Measurements from ENCODE around the gene HCN2.
A peak's percentile ranks its signal among the peaks of the same experiment; 100 is the strongest.

HCN2 gene

DNA sequence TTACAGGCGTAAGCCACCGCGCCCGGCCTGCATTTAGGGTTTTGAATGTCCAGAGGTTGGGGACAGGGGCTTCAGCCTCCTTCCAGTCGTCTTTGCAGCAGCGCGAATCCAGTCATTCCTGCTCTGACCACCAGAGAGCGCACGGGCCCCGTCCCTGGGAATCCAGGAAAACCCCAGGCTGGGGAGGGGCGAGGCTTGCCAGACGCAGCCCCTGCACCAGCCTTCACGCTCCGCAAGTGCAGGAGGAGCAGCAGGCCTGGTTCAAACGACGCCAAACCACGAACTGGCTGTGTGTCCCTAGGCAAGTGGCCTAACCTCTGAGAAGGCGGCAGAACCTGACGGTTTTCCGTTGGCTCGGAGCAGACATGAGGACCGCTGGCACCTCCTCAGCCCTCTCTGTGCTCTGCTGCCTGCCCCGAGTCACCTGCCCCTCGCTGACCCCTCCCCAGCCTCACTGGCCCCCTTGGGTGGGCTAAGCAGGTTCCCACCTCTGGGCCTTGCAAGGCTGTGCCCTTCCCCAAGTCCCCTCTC is 75.3 kb downstream of the HCN2 start:
- no peak overlapping the region for H3K27ac ChIP-seq (ENCODE audit: insufficient read depth in 1 of 2, low read depth in 1 of 2, low read length in 2 of 2, poor library complexity in 1 of 2, severe bottlenecking in 2 of 2)

More for the DNA sequence above, 75.3 kb downstream of the HCN2 start:
- H3K27me3 ChIP-seq (replicated peaks in 2 of 5; ENCODE audit: control insufficient read depth in 4 of 5, insufficient read depth in 5 of 5, low read length in 4 of 5) = no peaks in the 10 kb centered on the region
- 3% methylated on average over 20 of the region's 24 CpGs for WGBS (ENCODE audit: insufficient coverage)
- ChIA-PET CTCF (interaction anchor here (0.6 to 1.0 kb wide), 3 partner anchors 10 to 199 kb away, joined by 3 to 4 read pairs (median 3); no protein-coding TSS in a partner anchor), POLR2A (no interaction called here)
- peaks cover 0 to 50% (median 46%) of the 10 kb centered on the region in 4 experiments for H3K4me1 ChIP-seq (ENCODE audit: control extremely low read depth in 1 of 4, control insufficient read depth in 4 of 4, insufficient read depth in 4 of 4, low read length in 3 of 4)
- H3K9me3 ChIP-seq (ENCODE audit: control extremely low read depth in 1 of 5, control insufficient read depth in 4 of 5, insufficient read depth in 2 of 5, low read depth in 1 of 5, low read length in 4 of 5) = peaks cover 0 to 8% (median 0%) of the 10 kb centered on the region in 5 experiments
- peak overlapping the region in 1 of 7 experiments; percentile 16 for H3K4me3 ChIP-seq (ENCODE audit: control insufficient read depth in 1 of 7, extremely low read depth in 1 of 7, insufficient read depth in 4 of 7, low read depth in 2 of 7, low read length in 6 of 7)
- peak; percentile 85 to 91 (median 88) for DNase-seq
- peaks cover 0 to 10% (median 0%) of the 10 kb centered on the region in 4 experiments for H3K36me3 ChIP-seq (ENCODE audit: control insufficient read depth in 4 of 4, insufficient read depth in 4 of 4, low read length in 3 of 4)

Data from common myeloid progenitor, CD34-positive (primary cell).